Brain microvascular endothelial cell (primary cell): ENCODE measurements around the gene KCNJ15.
"Not testable (repeated sequence)": the region's sequence is repeated elsewhere in the genome, so short reads cannot be mapped to it uniquely, and the experiment has no call there.

Experiments
- DNase-seq: peaks from one replicate; pipeline ENCODE4 v3.0.0-alpha.2; 2020
- H3K27ac ChIP-seq: fragments of 250-450 bp; sonication (Bioruptor Pico); 2 replicates; pipeline ENCODE4 v1.5.1; 2020; ENCODE audit warnings: mild to moderate bottlenecking, moderate library complexity
- H3K27me3 ChIP-seq: fragments of 250-450 bp; sonication (Bioruptor Pico); replicated peaks from 2 replicates; pipeline ENCODE4 v1.5.1; 2020; ENCODE audit warnings: mild to moderate bottlenecking
- H3K36me3 ChIP-seq: fragments of 250-450 bp; sonication (Bioruptor Pico); replicated peaks from 2 replicates; pipeline ENCODE4 v1.5.1; 2020; ENCODE audit warnings: mild to moderate bottlenecking
- H3K4me3 ChIP-seq: 2 replicates; pipeline ENCODE4 v1.5.1; 2011; ENCODE audit warnings: low read depth, mild to moderate bottlenecking, control low read depth, low read length, moderate library complexity
- CTCF ChIP-seq: IDR thresholded peaks from 2 replicates; pipeline ENCODE4 v1.5.1; 2011; ENCODE audit warnings: low read depth, mild to moderate bottlenecking, moderate library complexity, low read length, control low read depth, inconsistent platforms; ENCODE audit errors: missing control alignments
- in situ Hi-C: cut with HindIII; loops from 2 replicates; pipeline ENCODE4 v1.10.0; 2017; ENCODE audit warnings: low sequenced_read_pairs, low pct_ligation_motif_present

The KCNJ15 gene

DNA sequence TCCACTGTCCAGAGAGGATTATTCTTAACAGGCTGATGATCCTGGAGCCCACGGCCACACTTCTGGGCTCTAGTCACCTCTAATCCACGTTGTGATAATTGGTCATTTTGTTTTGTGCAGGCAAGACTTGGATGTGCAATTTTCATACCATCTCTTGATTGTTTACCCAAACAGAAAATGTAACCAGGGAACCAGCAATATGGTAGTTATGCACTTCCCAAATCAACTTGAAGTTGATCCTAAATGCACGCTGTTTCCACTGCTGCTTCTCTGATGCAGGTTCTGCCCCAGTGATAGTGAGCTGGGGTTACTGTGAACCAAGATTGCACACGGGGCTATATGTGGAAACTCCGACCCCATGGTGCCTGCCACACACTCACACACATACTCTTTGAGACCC, 14.7 kb upstream of the KCNJ15 start:
- Histone ChIP-seq H3K27ac (peak overlapping the region; percentile 88), H3K36me3 (no peaks in the 10 kb centered on the region), H3K4me3 (no peak overlapping the region), H3K27me3 (no peaks in the 10 kb centered on the region)
- TF ChIP-seq CTCF: no peak
- in situ Hi-C loops: no loop called here
- DNase-seq: no peak

DNA sequence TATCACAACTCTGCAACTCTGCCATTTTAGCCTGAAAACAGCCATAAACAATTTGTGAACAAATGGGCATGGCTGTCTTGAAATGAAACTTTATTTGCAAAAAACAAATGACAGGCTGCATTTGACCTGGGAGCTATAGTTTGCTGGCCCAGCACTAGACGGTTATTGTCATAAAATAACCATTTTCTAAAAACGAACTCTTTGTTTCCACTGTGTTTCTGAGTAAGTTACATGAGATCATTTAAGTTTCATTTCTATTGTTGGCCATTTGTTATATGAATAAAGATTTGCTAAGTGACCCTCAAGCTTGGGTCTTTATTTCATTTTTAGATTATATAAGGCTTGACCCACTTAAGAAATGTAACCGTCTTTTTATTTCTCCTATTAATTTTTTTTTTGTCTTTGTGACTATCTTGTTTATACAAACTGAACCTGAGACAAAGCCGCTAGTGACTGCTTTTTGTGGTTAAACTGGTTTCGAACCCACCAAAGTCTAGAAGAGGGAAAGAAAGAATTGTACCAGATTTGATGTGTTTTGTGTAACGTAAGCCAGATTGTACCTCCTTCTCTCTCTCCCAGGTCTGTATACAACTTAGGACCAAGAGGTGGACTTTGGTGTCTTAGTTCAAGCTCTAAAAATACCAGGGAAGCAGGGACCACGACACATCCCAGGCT, 12.9 kb upstream of the KCNJ15 start:
- H3K27ac ChIP-seq: peak overlapping the region; percentile 87
- H3K36me3 ChIP-seq: no peaks in the 10 kb centered on the region
- H3K27me3 ChIP-seq: no peaks in the 10 kb centered on the region
- no peak for TF ChIP-seq CTCF
- in situ Hi-C loops: no loop called here
- no peak overlapping the region for H3K4me3 ChIP-seq
- no peak for DNase-seq

- TF ChIP-seq CTCF: no peak
- Histone ChIP-seq H3K27ac (peak overlapping the region; percentile 87), H3K36me3 (no peaks in the 10 kb centered on the region), H3K27me3 (no peaks in the 10 kb centered on the region), H3K4me3 (no peak overlapping the region)
- no peak for DNase-seq
- in situ Hi-C loops: no loop called here
Measured at GRCh38 chr21:38244407-38244787, 12.4 kb upstream of the KCNJ15 start.

DNA sequence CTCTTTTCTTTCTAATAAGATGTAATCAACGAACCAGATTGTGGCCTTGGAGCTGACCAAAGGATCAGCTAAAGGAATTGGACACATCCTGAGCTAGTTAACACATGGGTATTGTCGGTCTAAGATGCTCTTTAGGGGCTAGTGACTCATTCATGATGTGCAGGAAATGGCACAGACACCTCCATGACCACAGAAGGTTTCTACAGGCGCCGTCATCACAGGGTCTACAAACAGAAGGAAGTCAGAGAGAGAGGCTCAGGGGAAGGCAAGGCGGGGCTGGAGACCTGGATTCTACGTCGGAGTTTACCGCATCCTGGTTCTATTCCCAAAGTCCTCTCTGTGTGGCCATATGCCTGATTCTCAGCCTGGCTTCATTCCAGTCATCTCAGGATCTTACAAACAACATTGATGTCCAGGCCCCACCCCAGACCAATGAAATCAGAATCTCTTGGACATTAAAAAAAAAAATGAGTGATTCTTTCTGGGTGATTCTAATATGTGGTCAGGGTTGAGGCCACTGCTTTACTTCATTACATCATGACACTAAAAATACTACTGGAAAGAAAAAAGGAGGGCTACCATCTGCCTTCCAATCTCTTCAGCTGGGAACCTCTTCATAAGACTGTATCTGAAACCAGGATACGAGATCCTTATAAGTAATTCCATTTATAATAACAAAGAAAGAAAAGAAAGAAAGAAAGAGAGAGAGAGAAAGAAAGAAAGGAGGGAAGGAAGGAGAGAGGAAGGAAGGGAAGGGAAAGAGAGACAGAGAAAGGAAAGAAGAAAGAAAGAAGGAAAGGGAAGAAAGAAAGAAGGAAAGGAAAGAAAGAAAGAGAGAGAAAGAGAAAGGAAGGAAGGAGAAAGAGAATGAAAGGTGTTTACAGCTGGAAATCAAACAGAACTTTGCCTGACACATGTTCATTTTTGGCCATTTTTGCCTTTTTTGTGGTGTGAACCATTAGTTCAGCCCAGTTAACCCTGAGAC, 11.6 kb upstream of the KCNJ15 start:
- peak; percentile 99 for DNase-seq

GRCh38 chr21:38246511-38246910, 10.3 kb upstream of the KCNJ15 start:
- no peak overlapping the region for H3K27ac ChIP-seq
- no peak for DNase-seq
- H3K36me3 ChIP-seq: no peaks in the 10 kb centered on the region
- in situ Hi-C loops: no loop called here
- no peak overlapping the region for H3K4me3 ChIP-seq
- no peak for TF ChIP-seq CTCF
- H3K27me3 ChIP-seq: no peaks in the 10 kb centered on the region

More for the DNA sequence above, 11.6 kb upstream of the KCNJ15 start:
- Histone ChIP-seq H3K4me3 (no peak overlapping the region), H3K27me3 (no peaks in the 10 kb centered on the region), H3K27ac (peak overlapping the region; percentile 87), H3K36me3 (no peaks in the 10 kb centered on the region)
- no peak for TF ChIP-seq CTCF
- in situ Hi-C loops: no loop called here

DNA sequence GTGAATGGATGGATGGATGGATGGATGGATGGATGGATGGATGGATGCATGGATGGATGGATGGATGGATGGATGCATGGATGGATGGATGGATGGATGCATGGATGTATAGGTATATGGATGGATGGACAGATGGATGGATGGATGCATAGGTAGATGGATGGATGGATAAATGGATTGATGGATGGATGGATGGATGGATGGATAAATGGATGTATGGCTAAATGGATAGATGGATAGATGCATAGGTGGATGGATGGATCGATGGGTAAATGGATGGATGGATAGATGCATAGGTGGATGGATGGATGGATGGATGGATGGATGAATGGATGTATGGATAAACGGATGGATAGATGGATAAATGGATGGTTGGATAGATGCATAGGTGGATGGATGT, 9.7 kb upstream of the KCNJ15 start:
- H3K27ac ChIP-seq, H3K4me3 ChIP-seq, H3K36me3 ChIP-seq, H3K27me3 ChIP-seq, DNase-seq, in situ Hi-C loops: not testable (repeated sequence)
